ENCODE data around the gene PKP4. TPM values are rescaled to one million over a fixed set of nuclear protein-coding genes. Genes with fewer than 3 reads are reported as not detected.

The PKP4 gene
- total and polyA plus RNA-seq, 2 of the 8 experiments (the other 6 are each of a cell fraction or from before 2014, with no cell fraction given) = 48.2 to 88.0 TPM

DNA sequence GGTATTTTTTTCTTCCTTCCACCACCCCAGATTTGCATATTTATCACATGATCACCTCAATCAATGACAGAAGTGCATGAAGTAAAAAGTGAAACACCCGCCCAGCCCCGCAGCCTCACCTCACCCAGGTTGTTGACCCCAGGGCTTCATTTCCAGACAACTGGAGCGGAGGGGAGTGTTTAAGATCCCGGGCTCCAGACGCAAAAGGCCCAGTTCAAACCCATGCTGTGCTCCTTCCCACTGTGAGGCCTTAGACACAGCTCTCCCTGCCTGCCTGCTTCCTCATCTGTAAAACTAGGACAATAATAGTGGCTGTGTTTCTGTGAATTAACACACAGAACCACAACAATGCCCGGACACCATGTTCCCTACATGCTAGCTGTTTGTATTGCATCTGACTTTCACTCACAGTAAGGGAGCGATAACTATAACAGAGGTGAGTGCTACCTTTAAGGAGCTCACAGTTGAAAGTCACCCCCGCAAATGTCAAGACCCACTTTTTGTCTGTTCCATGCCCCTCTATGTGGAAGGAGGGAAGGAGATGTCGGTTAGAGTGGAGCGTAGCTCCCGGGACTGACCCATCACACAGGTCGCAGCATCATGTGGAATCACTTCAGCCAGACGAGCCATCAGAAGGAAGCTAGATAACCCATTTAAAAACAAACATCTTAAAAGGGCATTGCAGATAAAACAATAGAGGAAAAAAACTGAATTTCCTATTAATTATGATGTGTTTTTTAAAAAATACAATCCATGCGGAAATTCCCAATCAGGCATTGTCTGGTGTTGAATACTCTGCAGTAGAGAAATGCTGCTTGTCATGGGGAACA is 260.8 kb downstream of the PKP4 start:
- H3K36me3 ChIP-seq (ENCODE audit: control insufficient read depth in 2 of 4, insufficient read depth in 4 of 4, low read length in 3 of 4) = no peaks in the 10 kb centered on the region
- no peak for FAIRE-seq
- no peaks in the 10 kb centered on the region for H3K9me3 ChIP-seq (ENCODE audit: insufficient read depth in 2 of 2, low read depth in 1 of 2, low read length in 1 of 2)
- DNase-seq (ENCODE audit: low read depth in 1 of 2, low spot score in 2 of 2) = no peak
- no peak overlapping the region for H2BK120ac ChIP-seq (replicated peaks; ENCODE audit: low read depth, low read length)
- no peak overlapping the region for H2AK5ac ChIP-seq (ENCODE audit: low read depth, low read length)
- no peak overlapping the region for H3K4ac ChIP-seq (replicated peaks; ENCODE audit: insufficient read length, low read depth, low read length)
- no peak overlapping the region for H4K8ac ChIP-seq (ENCODE audit: extremely low read depth, insufficient read depth, low read length)
- no peak overlapping the region for H3K23ac ChIP-seq (ENCODE audit: insufficient read length)
- no peaks in the 10 kb centered on the region for H3K4me1 ChIP-seq (replicated peaks in 1 of 4; ENCODE audit: control insufficient read depth in 3 of 4, insufficient read depth in 4 of 4, low read length in 3 of 4)
- H2BK12ac ChIP-seq (ENCODE audit: low read depth, low read length) = no peak overlapping the region
- ChIA-PET POLR2A (ENCODE audit: partially characterized antibody) (no interaction called here), CTCF (ENCODE audit: partially characterized antibody) (interaction anchor here (0.9 to 5.3 kb wide), 8 partner anchors 7 to 47 kb away, joined by 3 to 41 read pairs (median 10); no protein-coding TSS in a partner anchor)
- no peak for TF ChIP-seq RBBP5 (IDR thresholded peaks at IDR 0.05; ENCODE audit: borderline replicate concordance, low read depth, low read length)
- TF ChIP-seq SP1 (IDR thresholded peaks at IDR 0.05; ENCODE audit: low read depth, low read length) = no peak
- TF ChIP-seq POLR2A (IDR thresholded peaks at IDR 0.05; ENCODE audit: control extremely low read depth in 1 of 2, low read depth in 2 of 2, low read length in 2 of 2) = no peak
- H2AFZ ChIP-seq (ENCODE audit: low read length) = peak overlapping the region; percentile 89
- no peak overlapping the region for H4K5ac ChIP-seq (ENCODE audit: insufficient read length, low read depth, low read length)
- H2BK20ac ChIP-seq (ENCODE audit: low read length) = no peak overlapping the region
- no peak overlapping the region for H3K4me2 ChIP-seq (ENCODE audit: insufficient read depth in 1 of 2, low read depth in 2 of 2, low read length in 2 of 2)
- no peaks in the 10 kb centered on the region for H4K20me1 ChIP-seq (replicated peaks in 1 of 2; ENCODE audit: control insufficient read depth in 1 of 2, insufficient read depth in 2 of 2, low read length in 2 of 2)
- H3K27ac ChIP-seq (ENCODE audit: low read depth, low read length) = no peak overlapping the region
- no peak overlapping the region for H3K56ac ChIP-seq (replicated peaks; ENCODE audit: insufficient read length, low read depth, low read length)
- H2BK15ac ChIP-seq (ENCODE audit: low read length) = no peak overlapping the region
- no peaks in the 10 kb centered on the region for H3K27me3 ChIP-seq (replicated peaks in 1 of 4; ENCODE audit: control insufficient read depth in 3 of 4, extremely low read depth in 1 of 4, insufficient read depth in 3 of 4, low read length in 3 of 4)
- no peak overlapping the region for H3K9ac ChIP-seq (replicated peaks in 1 of 4; ENCODE audit: extremely low read depth in 1 of 4, low read depth in 3 of 4, low read length in 3 of 4)
- no peaks in the 10 kb centered on the region for H3K79me1 ChIP-seq (ENCODE audit: low read depth, low read length)
- no peak overlapping the region for H2BK5ac ChIP-seq (ENCODE audit: low read depth, low read length)
- no peak overlapping the region for H3K18ac ChIP-seq (ENCODE audit: extremely low read depth, low read length)
- no peaks in the 10 kb centered on the region for H3K23me2 ChIP-seq (ENCODE audit: low read depth, low read length)
- 85% methylated on average over 14 of the region's 14 CpGs; no CpG with 5 or more reads in 1 of the 2 experiments for WGBS, 2 experiments (ENCODE audit: extremely low coverage in 1 of 2, insufficient coverage in 1 of 2, insufficient read length in 1 of 2, insufficient replicate concordance in 2 of 2, low coverage in 1 of 2, low lambda C conversion rate in 2 of 2, missing lambda C conversion rate in 1 of 2)
- no peak overlapping the region for H4K91ac ChIP-seq (replicated peaks; ENCODE audit: insufficient read length, low read length)
- H3K14ac ChIP-seq (ENCODE audit: insufficient read length) = no peak overlapping the region
- H3K79me2 ChIP-seq (ENCODE audit: control insufficient read depth in 1 of 2, insufficient read depth in 2 of 2, low read length in 2 of 2) = no peaks in the 10 kb centered on the region
- H3K4me3 ChIP-seq (ENCODE audit: extremely low read depth in 1 of 4, insufficient read depth in 2 of 4, low read depth in 3 of 4, low read length in 4 of 4) = no peak overlapping the region
